Endothelial cell of hepatic sinusoid (primary cell): ENCODE measurements around the gene AMACR.
"Not testable (repeated sequence)": the region's sequence is repeated elsewhere in the genome, so short reads cannot be mapped to it uniquely, and the experiment has no call there.

Experiments used
- in situ Hi-C: cut with HindIII; loops from 2 replicates; pipeline ENCODE4 v1.10.0; 2017; ENCODE audit warnings: low sequenced_read_pairs

The AMACR gene

DNA sequence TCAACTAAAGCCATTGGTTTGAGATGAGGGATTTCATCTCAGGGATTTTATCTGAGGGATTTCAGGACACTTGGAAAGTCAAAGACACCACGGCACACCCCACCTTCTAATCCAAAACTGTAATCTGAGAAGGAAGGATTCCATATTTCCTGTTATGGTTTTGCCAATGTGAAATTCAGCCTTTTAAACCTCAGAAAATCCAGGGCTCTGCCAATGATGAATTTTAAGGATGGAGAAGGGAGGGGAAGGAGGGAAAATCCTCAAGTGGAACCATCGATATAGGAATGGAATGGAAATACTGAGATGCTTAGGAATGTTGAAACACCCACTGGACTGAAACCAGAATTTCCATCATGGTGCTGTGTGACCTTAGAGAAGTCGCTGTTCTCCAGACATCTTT lies 29.9 kb upstream of the AMACR start:
- in situ Hi-C loops: no loop called here

DNA sequence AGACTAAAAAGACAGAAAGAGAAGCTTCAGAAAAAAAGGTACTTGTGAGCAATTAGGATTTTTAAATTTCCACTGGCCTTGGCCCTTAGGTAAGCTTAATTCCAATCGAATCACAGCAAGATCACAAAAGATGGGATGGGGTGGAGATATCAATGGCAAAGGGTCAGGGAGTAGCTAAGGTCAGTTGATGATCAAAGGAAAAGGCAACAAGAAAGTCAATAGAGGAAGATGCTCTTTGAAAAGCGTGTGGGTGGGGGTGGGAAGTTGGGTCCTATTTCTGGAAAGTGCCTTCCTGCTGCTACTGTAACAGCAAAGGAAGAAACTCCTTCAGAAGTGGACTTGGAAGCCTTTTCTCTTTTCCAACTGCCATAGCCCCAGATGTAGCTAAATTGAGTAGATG lies 27.9 kb upstream of the AMACR start:
- in situ Hi-C loops: no loop called here

DNA sequence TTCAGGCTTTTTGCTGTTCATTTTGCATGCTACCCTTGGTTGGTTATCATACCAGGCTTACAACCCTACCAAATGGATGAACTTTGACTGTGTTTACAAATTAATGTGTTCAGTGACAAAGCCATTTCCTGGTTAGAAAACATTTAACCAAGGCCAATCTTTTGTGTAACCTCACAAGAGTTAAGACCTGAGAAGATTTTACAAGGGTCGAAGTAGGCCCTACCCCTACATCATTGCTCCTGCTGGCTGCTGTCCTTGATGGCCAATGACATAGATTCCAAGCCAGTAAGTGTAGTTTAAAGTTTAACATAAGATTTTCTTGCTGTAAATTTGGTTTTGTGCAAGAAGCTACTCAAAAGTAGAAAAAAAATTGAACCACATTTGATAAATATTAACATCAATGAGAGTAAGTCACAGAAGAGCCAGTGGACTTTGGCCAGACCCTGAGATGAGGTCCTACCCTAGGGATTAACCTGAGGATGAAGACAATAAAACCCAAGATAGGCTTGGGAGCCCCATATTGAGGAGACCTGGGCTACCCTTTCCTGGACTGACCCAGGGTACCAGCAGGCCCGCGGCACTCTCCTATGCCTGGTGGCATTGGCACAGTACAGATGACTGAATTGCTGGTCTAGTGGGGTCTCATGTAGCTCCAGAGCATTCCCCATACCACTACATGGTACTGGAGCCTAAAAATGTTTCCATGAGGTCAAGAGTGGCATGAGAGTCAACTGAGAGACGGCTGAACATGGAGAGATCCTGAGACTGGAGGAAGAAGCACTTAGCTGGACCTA lies 26.9 kb upstream of the AMACR start:
- in situ Hi-C loops: no loop called here

DNA sequence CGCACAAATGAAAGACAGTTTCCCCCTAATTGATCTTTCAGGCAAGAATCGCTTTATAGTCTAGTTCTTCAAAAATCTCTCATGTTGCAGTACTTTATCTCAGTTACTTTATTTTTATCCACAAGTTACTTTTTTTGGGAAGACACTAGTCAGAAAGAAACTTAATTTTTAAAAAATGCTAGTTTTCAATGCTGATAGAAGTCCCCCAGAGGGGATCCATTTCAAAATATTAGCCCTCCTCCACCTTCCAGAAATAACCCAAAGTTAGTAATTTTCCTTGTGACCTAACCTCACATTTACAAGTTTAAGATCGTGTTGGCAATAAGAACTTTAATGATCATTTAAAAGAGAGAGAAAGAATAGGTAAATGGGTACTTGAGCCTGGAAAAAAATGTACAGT lies 24.1 kb upstream of the AMACR start:
- in situ Hi-C loops: no loop called here

DNA sequence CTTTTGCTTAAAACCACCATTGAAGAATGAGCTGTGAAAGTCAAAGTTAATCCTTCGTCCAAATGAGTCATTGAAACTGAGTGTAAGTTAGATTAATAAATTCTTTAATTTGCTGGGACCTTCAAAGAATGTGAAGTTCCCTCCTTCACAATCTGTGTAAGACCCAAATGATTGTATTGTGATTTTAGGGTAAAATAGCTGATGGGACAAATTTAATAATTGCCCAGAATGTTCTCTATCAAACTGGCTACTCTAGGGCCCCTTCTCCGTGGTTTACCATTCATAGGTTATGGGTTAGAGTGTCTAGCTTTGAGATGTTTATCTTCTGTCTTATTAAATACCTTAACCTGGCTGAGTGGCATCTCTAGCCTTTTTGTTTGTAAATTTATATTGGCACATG lies 23.3 kb upstream of the AMACR start:
- in situ Hi-C loops: no loop called here

DNA sequence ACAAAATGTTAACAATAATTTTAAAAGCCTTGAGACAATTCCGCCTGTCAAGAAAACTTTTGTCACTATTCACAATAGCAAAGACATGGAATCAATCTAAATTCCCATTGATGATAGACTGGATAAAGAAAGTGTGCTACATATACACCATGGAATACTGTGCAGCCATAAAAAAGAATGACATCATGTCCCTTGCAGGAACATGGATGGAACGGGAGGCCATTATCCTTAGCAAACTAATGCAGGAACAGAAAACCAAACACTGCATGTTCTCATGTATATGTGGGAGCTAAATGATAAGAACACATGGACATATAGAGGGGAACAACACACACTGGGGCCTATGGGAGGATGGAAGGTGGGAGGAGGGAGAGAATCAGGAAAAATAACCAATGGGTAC lies 22.7 kb upstream of the AMACR start:
- in situ Hi-C loops: not testable (repeated sequence)

DNA sequence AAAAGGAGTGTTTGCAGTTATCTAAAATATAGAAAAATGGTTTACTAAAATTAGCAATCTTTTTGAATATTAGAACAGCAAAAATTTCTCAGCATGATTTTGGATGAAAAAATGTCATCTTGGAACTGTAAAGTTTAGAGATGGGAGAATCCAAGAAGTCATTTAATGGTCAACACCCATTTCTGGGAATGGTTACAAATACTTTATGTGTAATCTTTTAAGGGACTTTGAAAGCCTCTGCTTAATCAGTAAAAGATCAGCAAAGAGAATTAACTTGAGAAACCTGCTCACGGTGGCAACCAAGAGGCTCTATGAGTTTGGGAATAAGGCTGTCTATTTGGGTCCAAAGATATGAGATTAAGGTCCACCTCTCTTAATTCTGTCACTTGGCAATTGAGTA lies 22.2 kb upstream of the AMACR start:
- in situ Hi-C loops: no loop called here

DNA sequence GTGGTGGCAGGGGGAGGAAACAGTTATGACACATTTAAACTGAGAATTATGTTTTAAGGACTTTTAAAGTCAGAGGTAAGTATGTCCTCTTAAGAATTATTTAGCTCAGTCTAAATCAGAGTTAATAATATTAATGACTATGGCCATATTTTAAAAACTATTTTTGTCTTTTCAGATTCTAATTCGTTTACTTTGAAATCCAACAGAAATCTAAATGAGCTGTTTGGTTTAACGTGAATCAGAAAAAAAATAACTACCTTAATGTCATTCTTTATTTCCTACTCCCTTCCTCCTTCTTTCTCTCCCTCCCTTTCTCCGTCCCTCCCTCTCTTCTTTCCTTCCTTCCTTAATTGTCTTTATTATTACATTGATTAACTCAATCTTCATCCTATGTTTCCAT lies 20.5 kb upstream of the AMACR start:
- in situ Hi-C loops: no loop called here

DNA sequence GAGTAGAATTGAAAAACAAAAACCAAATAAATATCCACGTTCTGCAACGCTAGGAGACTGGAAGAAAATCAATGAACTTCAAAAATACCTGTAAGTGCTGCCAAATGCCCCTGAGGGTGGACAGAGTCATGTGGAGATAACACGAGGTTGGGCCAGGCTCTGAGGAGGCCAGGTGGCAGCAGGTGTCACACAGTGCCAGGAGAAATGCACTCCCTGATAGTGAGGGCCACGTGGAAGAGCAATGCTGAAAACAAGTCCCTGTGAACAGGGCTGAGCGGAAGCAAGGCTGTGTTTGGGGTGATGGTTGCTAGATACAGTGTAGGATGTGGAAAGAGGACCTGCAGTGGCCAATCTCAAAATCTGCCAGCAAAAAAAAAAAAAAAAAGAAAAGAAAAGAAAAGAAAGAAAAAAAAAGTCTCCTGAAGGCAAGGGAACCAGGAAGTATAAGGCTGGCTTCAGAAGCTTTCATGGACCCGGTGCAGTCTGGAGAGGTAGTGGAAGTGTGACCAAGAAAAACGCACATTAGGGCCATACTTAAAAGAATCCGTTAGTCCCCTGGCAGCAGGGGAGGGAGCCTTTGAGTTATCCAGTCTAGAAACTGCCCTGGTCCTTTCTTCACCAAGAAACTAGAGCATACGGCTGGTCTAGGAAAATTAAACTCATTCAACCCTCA lies 18.4 kb upstream of the AMACR start:
- in situ Hi-C loops: no loop called here

DNA sequence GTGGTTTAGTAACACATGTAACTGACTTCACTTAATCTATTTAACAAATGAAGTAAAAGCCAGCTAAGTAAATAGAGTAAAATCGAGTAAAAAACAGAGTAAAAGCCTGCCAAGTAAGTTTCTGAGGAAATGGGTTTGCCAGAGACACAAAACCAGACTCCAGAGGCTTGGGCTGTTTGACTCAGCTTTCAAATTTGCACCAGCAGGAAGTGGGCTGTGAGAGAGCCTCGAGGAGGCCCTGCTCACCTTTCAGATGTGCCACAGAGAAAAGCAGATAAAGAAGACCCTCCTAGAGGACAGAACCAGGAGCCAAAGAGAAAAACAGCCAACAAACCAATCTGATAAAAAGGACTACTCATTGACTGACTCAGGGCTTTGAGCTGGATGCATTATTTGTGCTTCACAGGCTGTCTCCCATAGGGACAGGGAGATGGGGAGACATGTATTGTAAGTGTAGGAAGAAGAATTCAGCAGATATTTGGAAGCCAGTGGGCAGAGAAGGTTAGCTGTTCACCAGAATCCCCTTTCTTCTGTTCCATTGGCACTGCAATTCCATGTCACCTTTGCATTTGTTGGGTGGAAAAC lies 14.4 kb upstream of the AMACR start:
- in situ Hi-C loops: no loop called here

DNA sequence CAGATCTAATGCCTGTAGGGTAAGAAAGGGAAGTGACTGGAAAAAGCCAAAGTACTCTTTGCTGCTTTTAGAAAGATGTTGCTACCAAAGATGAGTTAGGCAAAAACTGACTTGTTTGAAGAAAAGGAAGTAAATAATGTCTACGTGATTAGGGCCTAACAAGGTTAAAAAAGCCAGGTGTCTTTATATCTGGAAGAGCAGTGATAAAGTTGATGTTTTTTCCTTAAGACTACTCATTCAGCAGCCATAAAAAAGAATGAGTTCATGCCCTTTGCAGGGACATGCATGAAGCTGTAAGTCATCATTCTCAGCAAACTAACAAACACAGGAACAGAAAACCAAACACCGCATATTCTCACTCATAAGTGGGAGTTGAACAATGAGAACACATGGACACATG lies 13.5 kb upstream of the AMACR start:
- in situ Hi-C loops: no loop called here

DNA sequence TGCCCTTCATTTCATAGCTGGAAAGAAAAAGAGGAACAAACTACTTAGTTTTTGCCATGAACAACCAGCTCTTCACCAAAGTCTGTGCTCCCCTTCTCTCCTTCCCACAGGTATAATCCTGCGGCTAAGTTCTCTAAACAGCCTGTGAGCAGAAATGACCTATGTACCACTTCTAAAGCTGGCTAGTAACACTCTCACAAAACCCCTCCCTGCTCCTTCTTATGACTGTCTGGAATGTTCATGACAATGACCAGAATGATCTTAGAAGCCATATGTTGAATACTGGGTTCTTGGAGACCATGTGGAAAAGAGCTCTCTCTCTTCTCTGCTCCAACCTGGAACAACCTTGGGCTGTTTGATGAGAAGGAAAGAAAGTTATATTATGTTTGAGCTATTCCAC lies 12.9 kb upstream of the AMACR start:
- in situ Hi-C loops: no loop called here

DNA sequence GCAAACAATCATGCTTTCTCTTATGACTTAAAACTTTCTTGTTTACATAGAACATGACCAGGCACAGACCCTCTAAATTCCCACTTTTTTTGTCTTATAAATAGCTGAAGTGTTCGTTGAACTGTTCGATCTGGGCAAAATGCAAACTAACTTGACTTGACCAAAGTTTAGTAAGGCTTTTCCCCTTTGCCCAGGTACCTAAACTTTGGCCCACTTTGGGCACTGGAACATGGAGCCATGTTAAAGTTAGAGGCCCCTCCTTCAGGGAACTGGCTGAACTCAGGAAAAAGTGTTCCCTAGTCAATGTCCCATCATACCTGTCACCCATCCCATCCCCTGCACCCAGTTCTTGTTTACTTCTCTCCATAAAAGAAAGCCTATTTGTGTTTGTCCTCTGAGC lies 9.4 kb upstream of the AMACR start:
- in situ Hi-C loops: no loop called here

DNA sequence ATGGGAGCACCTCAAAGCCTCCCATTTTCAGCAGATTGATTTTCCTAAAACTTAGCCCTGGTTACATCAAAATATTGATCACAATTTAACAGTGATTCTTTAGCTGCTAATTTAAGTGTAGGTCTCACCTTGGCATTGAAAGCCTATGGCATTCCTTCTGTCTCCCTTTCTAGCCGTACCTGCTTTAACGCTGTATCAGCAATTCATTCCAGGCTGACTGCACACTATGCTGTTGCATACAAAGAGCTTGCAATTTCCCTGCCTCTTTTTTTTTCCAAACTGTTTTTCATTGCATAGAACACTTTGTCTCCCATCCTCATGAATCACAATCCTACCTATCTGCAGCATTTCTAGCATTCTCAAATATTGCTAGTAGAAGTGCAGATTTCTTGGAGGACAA lies 8.9 kb upstream of the AMACR start:
- in situ Hi-C loops: no loop called here

DNA sequence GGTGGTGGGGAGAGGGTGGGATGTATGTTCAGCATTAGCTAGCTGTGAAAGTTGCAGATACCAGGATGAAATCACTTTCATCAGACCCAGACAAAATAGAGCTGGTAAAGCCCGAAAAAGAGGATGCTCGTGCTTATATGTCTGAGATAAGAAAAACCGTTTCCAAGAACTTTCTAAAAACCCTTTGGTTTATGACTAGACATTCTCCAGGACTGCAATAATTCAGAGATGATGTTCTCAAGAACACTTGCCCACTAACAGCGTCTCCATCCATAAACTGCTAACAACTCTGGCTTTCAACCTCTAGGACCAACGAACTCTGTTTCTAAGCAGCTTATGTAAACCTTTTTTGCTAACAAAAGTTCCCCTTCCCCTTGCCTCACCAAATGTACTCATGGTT lies 8.4 kb upstream of the AMACR start:
- in situ Hi-C loops: no loop called here

DNA sequence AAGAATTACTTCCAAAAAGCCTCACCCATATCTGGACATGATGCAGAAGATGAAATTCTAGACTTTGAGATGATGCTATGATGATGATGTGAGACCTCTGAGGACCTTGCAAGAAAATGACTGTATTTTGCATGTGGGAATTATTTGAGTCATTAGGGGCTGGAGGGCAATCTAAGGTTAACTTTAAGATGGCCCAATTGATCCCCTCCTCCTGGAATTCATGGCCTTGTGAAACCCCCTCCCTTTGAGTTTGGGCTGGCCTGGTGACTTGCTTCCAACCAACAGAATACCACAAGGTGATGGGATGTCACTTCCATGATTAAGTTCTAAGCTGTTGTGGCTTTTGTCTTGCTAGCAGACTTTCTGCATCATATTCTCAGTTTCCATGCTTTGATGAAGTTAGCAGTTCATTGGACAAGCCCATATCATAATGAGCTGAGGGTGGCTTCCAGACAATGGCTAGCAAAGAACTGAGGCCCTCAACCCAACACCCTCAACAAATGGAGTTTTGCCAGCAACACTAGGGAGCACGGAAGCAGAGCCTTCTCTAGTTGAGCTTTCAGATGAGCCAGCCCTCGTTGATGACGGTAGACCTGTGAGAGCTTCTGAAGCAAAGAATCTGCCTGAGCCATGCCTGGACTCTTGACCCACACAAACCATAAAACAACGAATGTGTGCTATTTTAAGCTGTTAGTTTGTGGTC lies 7.4 kb upstream of the AMACR start:
- in situ Hi-C loops: no loop called here

DNA sequence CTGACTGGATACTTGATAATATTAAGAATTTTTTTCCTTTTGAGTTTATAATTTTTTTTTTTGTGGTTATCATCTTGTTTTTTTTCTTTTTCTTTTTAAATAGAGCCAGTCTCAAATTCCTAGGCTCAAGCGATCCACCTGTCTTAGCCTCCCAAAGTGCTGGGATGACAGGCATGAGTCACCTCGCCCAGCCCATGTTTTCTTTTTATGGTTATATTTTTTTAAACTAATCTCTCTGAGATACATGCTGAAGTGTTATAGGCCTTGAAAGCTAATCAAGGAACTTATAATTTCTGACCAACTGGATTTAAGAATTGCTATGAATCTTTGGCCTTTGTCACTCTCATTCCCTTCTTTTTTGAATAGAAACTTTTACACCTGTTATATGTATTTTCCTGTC lies 6.8 kb upstream of the AMACR start:
- in situ Hi-C loops: no loop called here

DNA sequence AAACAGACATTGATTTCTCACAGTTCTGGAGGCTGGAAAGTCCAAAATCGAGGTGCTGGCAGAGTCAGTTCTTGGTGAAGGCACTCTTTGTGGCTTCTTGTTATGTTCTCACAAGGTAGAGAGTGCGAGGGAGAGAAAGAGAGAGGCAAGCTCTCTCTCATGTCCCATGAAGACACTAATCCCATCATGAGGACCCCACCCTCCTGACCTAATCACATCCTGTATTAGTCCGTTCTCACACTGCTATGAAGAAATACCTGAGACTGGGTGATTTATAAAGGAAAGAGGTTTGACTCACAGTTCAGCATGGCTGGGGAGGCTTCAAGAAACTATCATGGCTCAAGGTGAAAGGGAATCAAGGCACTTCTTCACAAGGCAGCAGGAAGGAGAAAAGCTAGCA lies 5.7 kb upstream of the AMACR start:
- in situ Hi-C loops: no loop called here

DNA sequence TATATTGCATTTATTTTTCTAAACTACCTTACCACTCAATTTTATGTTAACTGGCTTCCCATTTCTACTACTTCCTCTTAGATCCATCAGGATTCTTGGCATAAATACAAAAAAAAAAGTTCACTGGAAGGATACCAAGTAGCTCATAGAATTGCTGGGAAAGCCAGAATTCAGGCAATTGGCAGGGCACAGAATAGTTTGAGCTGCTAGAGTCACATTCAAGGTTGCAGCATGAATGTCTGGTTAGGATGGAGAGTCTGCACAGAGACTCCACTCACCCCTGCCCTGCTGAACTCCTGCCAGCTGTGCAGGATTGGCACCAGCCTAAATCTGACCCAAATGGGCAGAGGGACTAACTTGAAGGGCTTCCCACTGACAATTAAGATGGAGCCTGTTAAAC lies 4.9 kb upstream of the AMACR start:
- in situ Hi-C loops: no loop called here

DNA sequence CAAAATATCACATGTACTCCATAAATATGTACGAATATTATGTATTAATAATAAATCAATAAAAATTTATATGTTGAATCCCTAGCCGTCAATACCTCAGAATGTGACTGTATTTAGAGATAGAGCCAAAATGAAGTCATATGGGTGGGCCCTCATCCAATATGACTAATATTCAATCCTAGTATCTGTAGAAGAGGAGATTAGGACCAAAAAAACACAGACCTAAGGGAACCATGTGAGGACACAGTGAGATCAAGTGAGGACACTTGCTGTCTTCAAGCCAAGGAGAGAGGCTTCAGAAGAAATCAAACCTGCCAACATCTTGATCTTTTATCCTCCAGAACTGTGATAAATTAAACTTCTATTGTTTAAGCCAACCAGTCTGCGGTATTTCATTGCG lies 3.7 kb upstream of the AMACR start:
- in situ Hi-C loops: no loop called here

DNA sequence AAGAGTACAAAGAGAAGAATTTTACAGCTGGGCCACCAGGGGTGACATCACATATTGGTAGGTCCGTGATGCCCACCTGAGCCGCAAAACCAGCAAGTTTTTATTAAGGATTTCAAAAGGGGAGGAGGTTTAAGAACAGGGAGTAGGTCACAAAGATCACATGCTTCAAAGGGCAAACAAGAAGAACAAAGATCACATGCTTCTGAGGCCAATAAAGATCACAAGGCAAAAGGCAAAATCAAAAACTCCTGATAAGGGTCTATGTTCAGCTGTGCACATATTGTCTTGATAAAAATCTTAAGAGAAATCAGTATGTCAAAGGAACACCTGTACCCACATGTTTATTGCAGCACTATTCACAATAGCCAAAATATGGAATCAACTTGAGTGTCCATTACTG lies 2.3 kb upstream of the AMACR start:
- in situ Hi-C loops: not testable (repeated sequence)

DNA sequence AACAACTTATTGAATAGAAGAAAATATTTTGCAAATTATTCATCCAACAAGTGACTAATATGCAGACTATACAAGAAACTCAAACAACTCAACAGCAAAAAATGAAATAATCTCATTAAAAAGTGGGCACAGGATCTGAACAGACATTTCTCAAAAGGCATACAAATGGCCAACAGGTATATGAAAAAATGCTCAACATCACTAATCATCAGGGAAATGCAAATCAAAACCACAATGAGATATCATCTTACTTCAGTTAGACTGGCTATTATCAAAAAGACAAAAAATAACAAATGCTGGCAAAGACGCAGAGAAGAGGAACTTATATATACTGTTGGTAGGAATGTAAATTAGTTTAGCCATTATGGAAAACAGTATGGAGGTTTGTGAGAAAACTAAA lies 1.8 kb upstream of the AMACR start:
- in situ Hi-C loops: no loop called here
